Measurements from ENCODE around the gene HPD.
A peak's percentile ranks its signal among the peaks of the same experiment; 100 is the strongest.

HPD gene

GRCh38 chr12:121849665-121850064 is 9.0 kb downstream of the HPD start:
- Histone ChIP-seq H2BK120ac (ENCODE audit: low read depth, low read length) (no peak overlapping the region), H3K18ac (ENCODE audit: low read length) (no peak overlapping the region), H3K9me3 (replicated peaks in 1 of 2; ENCODE audit: control insufficient read depth in 2 of 2, insufficient read depth in 1 of 2, low read depth in 1 of 2, low read length in 2 of 2) (peaks cover 0 to 1% of the 10 kb centered on the region in 2 donors), H3K9ac (ENCODE audit: low read depth, low read length, poor library complexity) (no peak overlapping the region), H3K14ac (ENCODE audit: low read length) (no peak overlapping the region), H2BK15ac (ENCODE audit: low read length) (no peak overlapping the region), H3K23ac (ENCODE audit: low read depth, low read length, poor library complexity) (no peak overlapping the region), H3K27ac (replicated peaks; ENCODE audit: low read length) (no peak overlapping the region), H4K91ac (ENCODE audit: low read depth, low read length, poor library complexity) (no peak overlapping the region), H4K8ac (ENCODE audit: low read depth, low read length) (no peak overlapping the region), H2AK5ac (ENCODE audit: low read depth, low read length) (peak overlapping the region; percentile 56), H3K4me2 (ENCODE audit: insufficient read depth, low read length, poor library complexity, severe bottlenecking) (no peak overlapping the region), H2BK5ac (ENCODE audit: low read length) (no peak overlapping the region), H3K36me3 (replicated peaks in 1 of 2; ENCODE audit: control insufficient read depth in 2 of 2, insufficient read depth in 2 of 2, low read length in 2 of 2) (no peaks in the 10 kb centered on the region), H3K4me3 (ENCODE audit: low read length in 2 of 2) (no peak overlapping the region), H2BK12ac (ENCODE audit: low read length) (no peak overlapping the region), H3K4me1 (ENCODE audit: control insufficient read depth in 2 of 2, insufficient read depth in 1 of 2, low read depth in 1 of 2, low read length in 2 of 2) (no peaks in the 10 kb centered on the region), H3K79me1 (ENCODE audit: low read depth, low read length) (no peaks in the 10 kb centered on the region), H3K4ac (ENCODE audit: low read length) (no peak overlapping the region), H2AFZ (ENCODE audit: low read length) (no peak overlapping the region), H3K27me3 (ENCODE audit: control insufficient read depth in 3 of 3, insufficient read depth in 3 of 3, low read depth in 1 of 3, low read length in 3 of 3) (no peaks in the 10 kb centered on the region)
- WGBS, 2 donors (ENCODE audit: extremely low coverage in 2 of 2, insufficient read length in 2 of 2, insufficient replicate concordance in 1 of 2), result no CpG with 5 or more reads among the region's 13 CpGs
- no peak for DNase-seq (ENCODE audit: low spot score)

- Histone ChIP-seq H3K4me3 (ENCODE audit: low read length in 2 of 2) (no peak overlapping the region), H2AFZ (ENCODE audit: low read length) (no peak overlapping the region), H3K36me3 (replicated peaks in 1 of 2; ENCODE audit: control insufficient read depth in 2 of 2, insufficient read depth in 2 of 2, low read length in 2 of 2) (no peaks in the 10 kb centered on the region), H3K27me3 (ENCODE audit: control insufficient read depth in 3 of 3, insufficient read depth in 3 of 3, low read depth in 1 of 3, low read length in 3 of 3) (no peaks in the 10 kb centered on the region), H2BK12ac (ENCODE audit: low read length) (no peak overlapping the region), H3K9me3 (replicated peaks in 1 of 2; ENCODE audit: control insufficient read depth in 2 of 2, insufficient read depth in 1 of 2, low read depth in 1 of 2, low read length in 2 of 2) (peaks cover 0 to 1% of the 10 kb centered on the region in 2 donors), H2BK15ac (ENCODE audit: low read length) (no peak overlapping the region), H3K23ac (ENCODE audit: low read depth, low read length, poor library complexity) (no peak overlapping the region), H3K9ac (ENCODE audit: low read depth, low read length, poor library complexity) (no peak overlapping the region), H3K4ac (ENCODE audit: low read length) (no peak overlapping the region), H3K4me2 (ENCODE audit: insufficient read depth, low read length, poor library complexity, severe bottlenecking) (no peak overlapping the region), H2BK5ac (ENCODE audit: low read length) (no peak overlapping the region), H2BK120ac (ENCODE audit: low read depth, low read length) (no peak overlapping the region), H4K91ac (ENCODE audit: low read depth, low read length, poor library complexity) (no peak overlapping the region), H3K14ac (ENCODE audit: low read length) (no peak overlapping the region), H4K8ac (ENCODE audit: low read depth, low read length) (no peak overlapping the region), H2AK5ac (ENCODE audit: low read depth, low read length) (no peak overlapping the region), H3K18ac (ENCODE audit: low read length) (no peak overlapping the region), H3K79me1 (ENCODE audit: low read depth, low read length) (no peaks in the 10 kb centered on the region), H3K4me1 (ENCODE audit: control insufficient read depth in 2 of 2, insufficient read depth in 1 of 2, low read depth in 1 of 2, low read length in 2 of 2) (no peaks in the 10 kb centered on the region), H3K27ac (replicated peaks; ENCODE audit: low read length) (no peak overlapping the region)
- no CpG with 5 or more reads among the region's 6 CpGs for WGBS, 2 donors (ENCODE audit: extremely low coverage in 2 of 2, insufficient read length in 2 of 2, insufficient replicate concordance in 1 of 2)
- no peak for DNase-seq (ENCODE audit: low spot score)
Observed at GRCh38 chr12:121849211-121849610, 9.4 kb downstream of the HPD start.

DNA sequence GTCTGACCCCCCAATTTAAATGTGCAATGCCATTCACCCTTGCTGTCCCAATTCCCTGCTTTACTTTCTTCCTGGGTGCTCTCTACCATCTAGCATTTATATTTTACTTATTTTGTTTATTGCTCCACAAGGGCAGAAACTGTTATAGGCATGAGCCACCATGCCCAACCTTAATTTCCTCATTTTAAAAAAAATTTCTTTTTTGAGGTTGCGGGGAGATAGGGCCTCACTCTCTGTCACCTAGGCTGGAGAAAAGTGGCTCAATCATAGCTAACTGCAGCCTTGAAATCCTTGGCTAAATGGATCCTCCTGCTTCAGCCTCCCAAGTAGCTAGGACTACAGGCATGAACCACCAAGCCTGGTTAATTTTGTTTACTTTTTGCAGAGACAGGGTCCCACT is 13.0 kb downstream of the HPD start:
- H3K4ac ChIP-seq (ENCODE audit: low read length), result no peak overlapping the region

GRCh38 chr12:121843236-121843982 is 15.2 kb downstream of the HPD start:
- H3K4ac ChIP-seq (ENCODE audit: low read length), result no peak overlapping the region
- peaks cover 0 to 1% of the 10 kb centered on the region in 2 donors for H3K9me3 ChIP-seq (replicated peaks in 1 of 2; ENCODE audit: control insufficient read depth in 2 of 2, insufficient read depth in 1 of 2, low read depth in 1 of 2, low read length in 2 of 2)
- H3K36me3 ChIP-seq (replicated peaks in 1 of 2; ENCODE audit: control insufficient read depth in 2 of 2, insufficient read depth in 2 of 2, low read length in 2 of 2), result no peaks in the 10 kb centered on the region
- no peak overlapping the region for H2BK120ac ChIP-seq (ENCODE audit: low read depth, low read length)
- H3K4me3 ChIP-seq (ENCODE audit: low read length in 2 of 2), result no peak overlapping the region
- H2AFZ ChIP-seq (ENCODE audit: low read length), result no peak overlapping the region
- H3K9ac ChIP-seq (ENCODE audit: low read depth, low read length, poor library complexity), result no peak overlapping the region
- no peak overlapping the region for H3K4me2 ChIP-seq (ENCODE audit: insufficient read depth, low read length, poor library complexity, severe bottlenecking)
- H3K27me3 ChIP-seq (ENCODE audit: control insufficient read depth in 3 of 3, insufficient read depth in 3 of 3, low read depth in 1 of 3, low read length in 3 of 3), result no peaks in the 10 kb centered on the region
- H3K79me1 ChIP-seq (ENCODE audit: low read depth, low read length), result no peaks in the 10 kb centered on the region
- no peak for DNase-seq (ENCODE audit: low spot score)
- WGBS, 2 donors (ENCODE audit: extremely low coverage in 2 of 2, insufficient read length in 2 of 2, insufficient replicate concordance in 1 of 2), result no CpG with 5 or more reads among the region's 13 CpGs
- no peak overlapping the region for H2BK15ac ChIP-seq (ENCODE audit: low read length)
- H3K23ac ChIP-seq (ENCODE audit: low read depth, low read length, poor library complexity), result no peak overlapping the region
- no peak overlapping the region for H2BK5ac ChIP-seq (ENCODE audit: low read length)
- peak overlapping the region; percentile 56 for H3K18ac ChIP-seq (ENCODE audit: low read length)
- no peak overlapping the region for H4K8ac ChIP-seq (ENCODE audit: low read depth, low read length)
- peaks cover 0 to 2% of the 10 kb centered on the region in 2 donors for H3K4me1 ChIP-seq (ENCODE audit: control insufficient read depth in 2 of 2, insufficient read depth in 1 of 2, low read depth in 1 of 2, low read length in 2 of 2)
- no peak overlapping the region for H2BK12ac ChIP-seq (ENCODE audit: low read length)
- no peak overlapping the region for H4K91ac ChIP-seq (ENCODE audit: low read depth, low read length, poor library complexity)
- H3K14ac ChIP-seq (ENCODE audit: low read length), result no peak overlapping the region
- no peak overlapping the region for H2AK5ac ChIP-seq (ENCODE audit: low read depth, low read length)
- no peak overlapping the region for H3K27ac ChIP-seq (replicated peaks; ENCODE audit: low read length)

More for the DNA sequence above, 13.0 kb downstream of the HPD start:
- Histone ChIP-seq H3K4me2 (ENCODE audit: insufficient read depth, low read length, poor library complexity, severe bottlenecking) (no peak overlapping the region), H2AK5ac (ENCODE audit: low read depth, low read length) (no peak overlapping the region), H3K4me3 (ENCODE audit: low read length in 2 of 2) (no peak overlapping the region), H3K36me3 (replicated peaks in 1 of 2; ENCODE audit: control insufficient read depth in 2 of 2, insufficient read depth in 2 of 2, low read length in 2 of 2) (no peaks in the 10 kb centered on the region), H3K14ac (ENCODE audit: low read length) (no peak overlapping the region), H3K79me1 (ENCODE audit: low read depth, low read length) (no peaks in the 10 kb centered on the region), H4K8ac (ENCODE audit: low read depth, low read length) (no peak overlapping the region), H2BK12ac (ENCODE audit: low read length) (no peak overlapping the region), H3K9ac (ENCODE audit: low read depth, low read length, poor library complexity) (no peak overlapping the region), H3K23ac (ENCODE audit: low read depth, low read length, poor library complexity) (no peak overlapping the region), H3K9me3 (replicated peaks in 1 of 2; ENCODE audit: control insufficient read depth in 2 of 2, insufficient read depth in 1 of 2, low read depth in 1 of 2, low read length in 2 of 2) (peaks cover 0 to 1% of the 10 kb centered on the region in 2 donors), H2BK5ac (ENCODE audit: low read length) (no peak overlapping the region), H4K91ac (ENCODE audit: low read depth, low read length, poor library complexity) (no peak overlapping the region), H3K27me3 (ENCODE audit: control insufficient read depth in 3 of 3, insufficient read depth in 3 of 3, low read depth in 1 of 3, low read length in 3 of 3) (no peaks in the 10 kb centered on the region), H2BK120ac (ENCODE audit: low read depth, low read length) (no peak overlapping the region), H2AFZ (ENCODE audit: low read length) (no peak overlapping the region), H3K27ac (replicated peaks; ENCODE audit: low read length) (no peak overlapping the region), H3K18ac (ENCODE audit: low read length) (no peak overlapping the region), H2BK15ac (ENCODE audit: low read length) (no peak overlapping the region), H3K4me1 (ENCODE audit: control insufficient read depth in 2 of 2, insufficient read depth in 1 of 2, low read depth in 1 of 2, low read length in 2 of 2) (no peaks in the 10 kb centered on the region)
- DNase-seq (ENCODE audit: low spot score), result no peak
- no CpG with 5 or more reads among the region's 1 CpG for WGBS, 2 donors (ENCODE audit: extremely low coverage in 2 of 2, insufficient read length in 2 of 2, insufficient replicate concordance in 1 of 2)
